H9 (cell line): ENCODE measurements around the gene ST3GAL6. TPM values are rescaled to one million over a fixed set of nuclear protein-coding genes. Genes with fewer than 3 reads are reported as not detected.

Experiments
- DNase-seq: peaks from one replicate; pipeline ENCODE4 v3.0.0-alpha.2; 2017
- H2AFZ ChIP-seq: one replicate; pipeline ENCODE4 v1.6.1; 2013; ENCODE audit warnings: mild to moderate bottlenecking, low read length, control low read depth, moderate library complexity
- H2AK5ac ChIP-seq: 2 replicates; pipeline ENCODE4 v1.6.1; 2013; ENCODE audit warnings: low read length, control low read depth, mixed read lengths; ENCODE audit not compliant: insufficient read length
- H2BK120ac ChIP-seq: one replicate; pipeline ENCODE4 v1.6.1; 2013; ENCODE audit warnings: low read depth, mild to moderate bottlenecking, low read length, control low read depth, inconsistent platforms; ENCODE audit not compliant: poor library complexity, severe bottlenecking
- H2BK12ac ChIP-seq: 2 replicates; pipeline ENCODE4 v1.6.1; 2013; ENCODE audit warnings: low read length, control low read depth, mixed read lengths, low read depth; ENCODE audit not compliant: insufficient read length
- H2BK15ac ChIP-seq: 2 replicates; pipeline ENCODE4 v1.6.1; 2013; ENCODE audit warnings: low read depth, low read length, control low read depth
- H2BK20ac ChIP-seq: one replicate; pipeline ENCODE4 v1.6.1; 2013; ENCODE audit warnings: low read depth, mild to moderate bottlenecking, low read length, control low read depth, inconsistent platforms; ENCODE audit not compliant: poor library complexity, severe bottlenecking
- H2BK5ac ChIP-seq: 2 replicates; pipeline ENCODE4 v1.6.1; 2013; ENCODE audit warnings: low read length, control low read depth, mixed read lengths; ENCODE audit not compliant: insufficient read length
- H3K14ac ChIP-seq: 2 replicates; pipeline ENCODE4 v1.6.1; 2013; ENCODE audit warnings: low read length, control low read depth; ENCODE audit not compliant: insufficient read depth
- H3K18ac ChIP-seq: 2 replicates; pipeline ENCODE4 v1.6.1; 2013; ENCODE audit warnings: low read depth, mild to moderate bottlenecking, mixed read lengths, low read length, control low read depth; ENCODE audit not compliant: insufficient read length
- H3K23ac ChIP-seq: 2 replicates; pipeline ENCODE4 v1.6.1; 2013; ENCODE audit warnings: low read length, control low read depth, mixed read lengths, low read depth; ENCODE audit not compliant: insufficient read length
- H3K23me2 ChIP-seq: 2 replicates; pipeline ENCODE4 v1.6.1; 2013; ENCODE audit warnings: low read depth, mild to moderate bottlenecking, mixed read lengths, low read length, control low read depth; ENCODE audit not compliant: insufficient read length, poor library complexity, severe bottlenecking
- H3K27ac ChIP-seq: 2 replicates; pipeline ENCODE4 v1.5.1; 2013; ENCODE audit warnings: low read length, control low read depth, mixed read lengths, low read depth; ENCODE audit not compliant: insufficient read length
- H3K27me3 ChIP-seq: 2 replicates; pipeline ENCODE4 v1.6.1; 2013; ENCODE audit warnings: low read length, control low read depth, inconsistent platforms; ENCODE audit not compliant: insufficient read depth
- H3K4ac ChIP-seq: 2 replicates; pipeline ENCODE4 v1.6.1; 2013; ENCODE audit warnings: low read depth, mild to moderate bottlenecking, control low read depth, inconsistent platforms, low read length, moderate library complexity
- H3K4me1 ChIP-seq: 2 replicates; pipeline ENCODE4 v1.6.1; 2013; ENCODE audit warnings: low read length, control low read depth, inconsistent platforms; ENCODE audit not compliant: insufficient read depth
- H3K4me2 ChIP-seq: 2 replicates; pipeline ENCODE4 v1.6.1; 2013; ENCODE audit warnings: low read length, control low read depth, mixed read lengths; ENCODE audit not compliant: insufficient read length, insufficient read depth
- H3K56ac ChIP-seq: 2 replicates; pipeline ENCODE4 v1.6.1; 2013; ENCODE audit warnings: low read depth, mild to moderate bottlenecking, mixed read lengths, low read length, control low read depth; ENCODE audit not compliant: insufficient read length
- H3K79me1 ChIP-seq: 2 replicates; pipeline ENCODE4 v1.6.1; 2013; ENCODE audit warnings: low read depth, mild to moderate bottlenecking, moderate library complexity, low read length, control low read depth, inconsistent platforms; ENCODE audit not compliant: insufficient read depth, poor library complexity, severe bottlenecking
- H3K79me2 ChIP-seq: 2 replicates; pipeline ENCODE4 v1.6.1; 2013; ENCODE audit warnings: low read length, control low read depth, inconsistent platforms; ENCODE audit not compliant: insufficient read depth
- H3K9ac ChIP-seq: 2 replicates; pipeline ENCODE4 v1.6.1; 2013; ENCODE audit warnings: low read length, control low read depth, mixed read lengths; ENCODE audit not compliant: insufficient read length; ENCODE audit errors: extremely low read depth
- H3K9me3 ChIP-seq: one replicate; pipeline ENCODE4 v1.6.1; 2013; ENCODE audit warnings: low read depth, low read length, inconsistent platforms; ENCODE audit not compliant: control insufficient read depth
- H3T11ph ChIP-seq: one replicate; pipeline ENCODE4 v1.6.1; 2013; ENCODE audit warnings: mild to moderate bottlenecking, low read length, control low read depth, inconsistent platforms
- H4K20me1 ChIP-seq: one replicate; pipeline ENCODE4 v1.6.1; 2013; ENCODE audit not compliant: control insufficient read depth, insufficient read length, insufficient read depth
- H4K5ac ChIP-seq: 2 replicates; pipeline ENCODE4 v1.6.1; 2013; ENCODE audit warnings: low read depth, mild to moderate bottlenecking, mixed read lengths, low read length, control low read depth; ENCODE audit not compliant: insufficient read length
- H4K8ac ChIP-seq: replicated peaks from 2 replicates; pipeline ENCODE4 v1.6.1; 2013; ENCODE audit warnings: low read length, control low read depth, mixed read lengths, low read depth; ENCODE audit not compliant: insufficient read length
- H4K91ac ChIP-seq: 2 replicates; pipeline ENCODE4 v1.6.1; 2013; ENCODE audit warnings: low read depth, mild to moderate bottlenecking, moderate library complexity, mixed read lengths, low read length, control low read depth; ENCODE audit not compliant: insufficient read length
- H3K27ac Mint-ChIP-seq, 3 experiments: 2 replicates in 2 of 3; 3 replicates in 1 of 3; pipeline ENCODE4 v1.8.0; 2020 to 2021; ENCODE audit warnings: mixed read lengths in 3 of 3, mild to moderate bottlenecking in 1 of 3, moderate library complexity in 1 of 3
- H3K27me3 Mint-ChIP-seq: 2 replicates; pipeline ENCODE4 v1.8.0; 2021; ENCODE audit warnings: low read depth, mild to moderate bottlenecking, moderate library complexity, mixed read lengths
- H3K36me3 Mint-ChIP-seq, 3 experiments: 2 replicates in 2 of 3; 3 replicates in 1 of 3; pipeline ENCODE4 v1.8.0; 2020 to 2021; ENCODE audit warnings: low read depth in 3 of 3, mixed read lengths in 3 of 3; ENCODE audit not compliant: insufficient read depth in 1 of 3
- H3K4me1 Mint-ChIP-seq, 2 experiments: 2 replicates each; pipeline ENCODE4 v1.8.0; 2020; ENCODE audit warnings: mixed read lengths in 2 of 2
- H3K4me3 Mint-ChIP-seq, 2 experiments: 2 replicates in 1 of 2; 3 replicates in 1 of 2; pipeline ENCODE4 v1.8.0; 2020 to 2021; ENCODE audit warnings: mild to moderate bottlenecking in 2 of 2, mixed read lengths in 2 of 2, moderate library complexity in 1 of 2
- H3K9me3 Mint-ChIP-seq, 2 experiments: 2 replicates in 1 of 2; 3 replicates in 1 of 2; pipeline ENCODE4 v1.8.0; 2020; ENCODE audit warnings: mild to moderate bottlenecking in 2 of 2, mixed read lengths in 2 of 2, moderate library complexity in 1 of 2
- CTCF ChIP-seq: fragments of 200-600 bp; sonication (generic); conservative IDR thresholded peaks from 3 replicates; pipeline ENCODE4 v1.8.0; 2021; ENCODE audit warnings: antibody characterized with exemption, mild to moderate bottlenecking
- total RNA-seq: library from RNA; stranded (reverse); gene quantifications from 2 replicates; pipeline ENCODE4 v1.2.1, GENCODE V29; 2021

ST3GAL6 gene
- total RNA-seq, 1 experiment from 2014 or later, result 6.4 TPM

DNA sequence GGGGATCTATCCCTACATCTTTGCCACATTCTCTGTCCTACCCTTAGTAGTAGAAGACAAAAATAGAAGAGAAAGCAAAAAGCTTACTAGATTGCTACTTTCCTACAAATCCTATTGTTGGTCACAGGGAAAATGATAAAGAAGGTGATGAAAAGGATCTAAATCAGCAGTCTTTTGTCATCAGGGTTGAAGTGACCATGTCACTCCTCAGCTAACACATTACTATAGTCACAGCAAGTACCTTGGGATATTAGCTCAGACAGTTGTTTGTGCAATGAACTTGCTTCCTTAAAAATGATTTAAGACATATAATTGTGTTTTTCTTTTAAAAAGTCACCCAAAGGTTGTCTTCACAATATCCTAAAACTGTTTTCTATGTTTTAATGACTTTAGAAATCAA lies 6.3 kb downstream of the ST3GAL6 start:
- no peak for DNase-seq
- Histone ChIP-seq H2BK12ac (no peak overlapping the region), H3K23me2 (no peaks in the 10 kb centered on the region), H4K20me1 (no peaks in the 10 kb centered on the region), H2AK5ac (no peak overlapping the region), H3K79me2 (no peaks in the 10 kb centered on the region), H3K14ac (no peak overlapping the region), H3K27me3 (no peaks in the 10 kb centered on the region), H3K79me1 (no peaks in the 10 kb centered on the region), H4K91ac (no peak overlapping the region), H3K4me2 (no peak overlapping the region), H2AFZ (no peak overlapping the region), H2BK20ac (no peak overlapping the region), H4K5ac (no peak overlapping the region), H3K18ac (no peak overlapping the region), H2BK5ac (no peak overlapping the region), H2BK15ac (no peak overlapping the region), H3K4ac (no peak overlapping the region), H3K9me3 (no peaks in the 10 kb centered on the region), H2BK120ac (no peak overlapping the region), H3K23ac (no peak overlapping the region), H4K8ac (no peak overlapping the region), H3K9ac (no peak overlapping the region), H3K4me1 (no peaks in the 10 kb centered on the region), H3T11ph (no peak overlapping the region), H3K56ac (no peak overlapping the region), H3K27ac (no peak overlapping the region)
- Mint-ChIP-seq H3K4me1 (peaks cover 12 to 14% of the 10 kb centered on the region in 2 experiments), H3K36me3 (no peaks in the 10 kb centered on the region), H3K27me3 (no peaks in the 10 kb centered on the region), H3K9me3 (no peaks in the 10 kb centered on the region), H3K4me3 (no peak overlapping the region), H3K27ac (no peak overlapping the region)
- no peak for TF ChIP-seq CTCF
